HepG2 (cell line): ENCODE measurements around the gene KDM5A. TPM values are rescaled to one million over a fixed set of nuclear protein-coding genes. Genes with fewer than 3 reads are reported as not detected.

ENCODE experiments used
- ATAC-seq: fragments of 200-7000 bp; cut with Tn5 transposase; 3 replicates; pipeline ENCODE4 v1.9.1; 2020; ENCODE audit warnings: mild to moderate bottlenecking, moderate library complexity
- BruUV-seq: library from RNA; stranded (reverse); fragments of 400-500 nt; replicated peaks from 2 replicates; lab custom pipeline; 2021; lab: Mats Ljungman, UMichigan
- CTCF ChIA-PET: fragments of 300-600 bp; formaldehyde crosslinking; extraction: SDS; loops from one replicate; lab custom pipeline; 2021; ENCODE audit warnings: low total read pairs, inconsistent platforms, low intra/inter-chr PET ratio; lab: Yijun Ruan, JAX
- POLR2A ChIA-PET: fragments of 350-600 bp; sonication (Branson Sonifier 250); formaldehyde crosslinking; loops from one replicate; lab custom pipeline; 2020; ENCODE audit warnings: antibody characterized with exemption, inconsistent platforms; lab: Yijun Ruan, JAX
- DNase-seq: peaks from one replicate; pipeline ENCODE4 v3.0.0-alpha.2; 2015; ENCODE audit warnings: low spot score
- FAIRE-seq: peaks from 3 replicates; lab custom pipeline; 2011; peaks lifted over from hg19 to GRCh38; lab: Jason Lieb, UNC
- H2AFZ ChIP-seq: one replicate; pipeline ENCODE4 v1.6.1; 2011; ENCODE audit warnings: low read length, inconsistent platforms
- H3K27ac ChIP-seq: fragments of 300-600 bp; 3 replicates; pipeline ENCODE4 v1.8.0; 2011; ENCODE audit warnings: mixed run types, mild to moderate bottlenecking, mixed read lengths, low read length, inconsistent platforms; ENCODE audit not compliant: insufficient read depth; ENCODE audit errors: extremely low read length
- H3K27me3 ChIP-seq, 2 experiments: fragments of 200-600 bp in 1 of 2; 2 replicates in 1 of 2; 3 replicates in 1 of 2; pipeline versions ENCODE4 v1.6.0 to v1.8.0; 2011; ENCODE audit warnings: low read length in 2 of 2, mild to moderate bottlenecking in 2 of 2, moderate library complexity in 2 of 2, inconsistent platforms in 1 of 2; ENCODE audit not compliant: insufficient read depth in 2 of 2, control insufficient read depth in 1 of 2
- H3K36me3 ChIP-seq, 2 experiments: fragments of 200-600 bp in 1 of 2; replicated peaks in 1 of 2; 2 replicates in 1 of 2; 3 replicates in 1 of 2; pipeline versions ENCODE4 v1.5.1 to v1.8.0; 2011; ENCODE audit warnings: low read length in 2 of 2, inconsistent platforms in 1 of 2; ENCODE audit not compliant: insufficient read depth in 2 of 2, control insufficient read depth in 1 of 2
- H3K4me1 ChIP-seq: 2 replicates; pipeline ENCODE4 v1.5.1; 2012; ENCODE audit warnings: low read length, inconsistent platforms; ENCODE audit not compliant: insufficient read depth
- H3K4me2 ChIP-seq: 2 replicates; pipeline ENCODE4 v1.6.0; 2011; ENCODE audit warnings: low read depth, low read length, inconsistent platforms
- H3K4me3 ChIP-seq, 3 experiments: fragments of 200-600 bp in 1 of 3; sonication (generic), shearing (Covaris generic) in 1 of 3; replicated peaks in 1 of 3; 2 replicates each; pipeline ENCODE4 v1.5.1; 2011 to 2016; ENCODE audit warnings: low read length in 3 of 3, inconsistent platforms in 2 of 3, low read depth in 2 of 3, mild to moderate bottlenecking in 2 of 3, control low read depth in 1 of 3, mixed read lengths in 1 of 3; ENCODE audit not compliant: insufficient read depth in 1 of 3
- H3K79me2 ChIP-seq: one replicate; pipeline ENCODE4 v1.6.1; 2011; ENCODE audit warnings: low read length, inconsistent platforms; ENCODE audit not compliant: insufficient read depth
- H3K9ac ChIP-seq: 2 replicates; pipeline ENCODE4 v1.6.0; 2011; ENCODE audit warnings: mild to moderate bottlenecking, low read depth, low read length, inconsistent platforms; ENCODE audit not compliant: insufficient read depth
- H3K9me3 ChIP-seq: 2 replicates; pipeline ENCODE4 v1.5.1; 2012; ENCODE audit warnings: mild to moderate bottlenecking, low read length
- H4K20me1 ChIP-seq: 2 replicates; pipeline ENCODE4 v1.6.0; 2011; ENCODE audit warnings: inconsistent platforms, mild to moderate bottlenecking, low read length, moderate library complexity; ENCODE audit not compliant: insufficient read depth
- CEBPB ChIP-seq: IDR thresholded peaks from 2 replicates; pipeline ENCODE4 v1.6.1; 2011; ENCODE audit warnings: low read depth, low read length, improper control_type of control experiment, borderline replicate concordance
- CEBPG ChIP-seq: IDR thresholded peaks from 2 replicates; pipeline ENCODE4 v1.6.1; 2016
- HDAC6 ChIP-seq: fragments of 200-600 bp; sonication (generic); IDR thresholded peaks from 2 replicates; pipeline ENCODE4 v1.7.0; 2017; ENCODE audit warnings: mild to moderate bottlenecking, antibody characterized with exemption, low read length, low read depth
- KLF12 ChIP-seq: sonication (generic); formaldehyde crosslinking; IDR thresholded peaks from 2 replicates; pipeline ENCODE4 v1.4.0; 2020; ENCODE audit warnings: missing genetic modification reagents, borderline replicate concordance
- MXD4 ChIP-seq: IDR thresholded peaks from 2 replicates; pipeline ENCODE4 v1.6.1; 2016; ENCODE audit warnings: mild to moderate bottlenecking, missing biosample characterization, missing genetic modification reagents
- STAG1 ChIP-seq: sonication (generic); formaldehyde crosslinking; IDR thresholded peaks from 2 replicates; pipeline ENCODE4 v1.4.0; 2020; ENCODE audit warnings: missing genetic modification reagents
- TRIM24 ChIP-seq: sonication (generic); formaldehyde crosslinking; IDR thresholded peaks from 2 replicates; pipeline ENCODE4 v1.8.0; 2022; ENCODE audit warnings: mild to moderate bottlenecking, missing genetic modification reagents
- ZNF274 ChIP-seq: sonication (generic); formaldehyde crosslinking; IDR thresholded peaks from 2 replicates; pipeline ENCODE4 v1.5.1; 2020; ENCODE audit warnings: mild to moderate bottlenecking, missing genetic modification reagents
- ZNF350 ChIP-seq: sonication (generic); formaldehyde crosslinking; IDR thresholded peaks from 2 replicates; pipeline ENCODE4 v1.4.0; 2020; ENCODE audit warnings: mild to moderate bottlenecking, low read depth, missing genetic modification reagents, borderline replicate concordance
- whole genome bisulfite sequencing: methylation state at CpG from one replicate; pipeline ENCODE4 v1.1.6; 2017; ENCODE audit warnings: low lambda C conversion rate; 5-methylcytosine and 5-hydroxymethylcytosine counted together
- in situ Hi-C: cut with HindIII; loops from 2 replicates; pipeline ENCODE4 v1.10.0; 2017; ENCODE audit warnings: low pct_unique_long_range_greater_than_20kb; ENCODE audit not compliant: extremely low pct_ligation_motif_present
- intact Hi-C: fragments of 100-400 bp; cut with micrococcal nuclease; formaldehyde crosslinking; loops from one replicate; pipeline ENCODE4 v1.10.0; 2022; ENCODE audit not compliant: unreplicated experiment
- polyA plus RNA-seq, 8 experiments: library from polyadenylated mRNA; depleted of rRNA in 3 of 8; stranded (reverse) in 7 of 8; unstranded in 1 of 8; fragments of >200 nt; fragmentation: Illumina TruSeq in 4 of 8; extraction: Trizol in 4 of 8; gene quantifications; 2 replicates each; pipeline versions ENCODE4 v1.2.1 to v1.2.3, GENCODE V29; 2011 to 2016; ENCODE audit warnings: low read depth in 4 of 8, missing spikeins in 1 of 8, mixed read lengths in 1 of 8; ENCODE audit not compliant: insufficient read depth in 1 of 8
- total RNA-seq, 5 experiments: library from RNA; depleted of rRNA; stranded (reverse); fragments of >200 nt; fragmentation: Illumina TruSeq; extraction: Trizol; gene quantifications; 2 replicates each; pipeline ENCODE4 v1.2.3, GENCODE V29; 2016; ENCODE audit warnings: low read depth in 1 of 5
- TF ChIP-seq, protein P1 (sequence below): sonication (generic); formaldehyde crosslinking; IDR thresholded peaks from 2 replicates; pipeline ENCODE4 v1.5.0; 2020; ENCODE audit warnings: mild to moderate bottlenecking, missing genetic modification reagents, moderate library complexity
- TF ChIP-seq, protein P2 (sequence below): sonication (generic); formaldehyde crosslinking; IDR thresholded peaks from 2 replicates; pipeline ENCODE4 v1.5.1; 2020; ENCODE audit warnings: missing genetic modification reagents, mild to moderate bottlenecking, borderline replicate concordance

KDM5A gene
- total and polyA plus RNA-seq, 2 of the 13 experiments (the other 11 are each of a cell fraction or from before 2014, with no cell fraction given), result 12.0 to 29.2 TPM

DNA sequence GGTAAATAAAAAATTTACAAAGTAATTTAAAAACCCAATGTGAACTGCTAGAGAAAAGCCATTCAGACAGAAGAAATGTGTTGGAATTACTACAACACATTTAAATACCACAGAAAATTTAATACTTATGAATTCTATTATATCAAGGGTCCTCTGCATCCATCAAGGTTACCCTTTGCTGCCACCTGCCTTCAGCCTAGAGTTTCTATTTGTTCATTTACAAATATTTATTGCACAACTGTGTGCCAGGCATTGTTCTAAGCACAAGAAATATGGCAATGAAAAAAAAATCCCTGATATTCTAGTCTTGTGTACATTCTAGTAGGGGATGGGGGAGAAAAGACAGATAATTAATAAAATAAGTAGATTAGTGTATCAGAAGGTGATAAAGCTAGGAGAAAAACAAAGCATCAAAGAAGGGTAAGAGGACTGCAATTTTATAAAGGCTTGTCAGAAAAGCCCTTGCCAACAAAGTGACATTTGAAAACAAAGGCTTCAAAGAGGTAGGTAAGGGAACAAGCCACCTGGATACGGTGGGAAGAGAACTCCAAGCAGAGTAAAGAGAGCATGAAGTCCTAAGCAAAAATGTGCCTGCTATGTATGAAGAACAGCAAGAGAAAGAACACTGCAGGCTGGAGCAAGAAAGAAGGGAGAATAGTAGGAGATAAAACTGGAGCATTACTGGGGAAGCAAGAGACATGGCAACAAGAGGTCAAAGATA is 67.4 kb downstream of the KDM5A start:
- intact Hi-C loops, result no loop called here
- FAIRE-seq, result no peak

More for the DNA sequence above, 67.4 kb downstream of the KDM5A start:
- Histone ChIP-seq H3K79me2 (no peaks in the 10 kb centered on the region), H3K36me3 (peaks cover 28 to 79% of the 10 kb centered on the region in 2 experiments), H3K4me3 (no peak overlapping the region), H3K27me3 (no peaks in the 10 kb centered on the region), H4K20me1 (no peaks in the 10 kb centered on the region), H3K9me3 (no peaks in the 10 kb centered on the region), H3K4me1 (no peaks in the 10 kb centered on the region), H2AFZ (no peak overlapping the region), H3K4me2 (no peak overlapping the region), H3K27ac (no peak overlapping the region)
- BruUV-seq, result no TSS peak
- in situ Hi-C loops, result no loop called here
- 86% methylated on average over 1 of the region's 1 CpG for WGBS
- POLR2A ChIA-PET, result no interaction called here
- no peak for ATAC-seq
- DNase-seq, result peak; percentile 30
- TF ChIP-seq TRIM24 (no peak), ZNF274 (CRISPR knock-in tag) (no peak), CEBPB (peak; percentile 82), HDAC6 (no peak), KLF12 (CRISPR knock-in tag) (no peak), MXD4 (no peak), ZNF350 (CRISPR knock-in tag) (no peak), CEBPG (CRISPR knock-in tag) (peak; percentile 59), STAG1 (CRISPR knock-in tag) (peak; percentile 16; the same call in 1 of the 2 replicates)
- TF ChIP-seq, protein P1, sequence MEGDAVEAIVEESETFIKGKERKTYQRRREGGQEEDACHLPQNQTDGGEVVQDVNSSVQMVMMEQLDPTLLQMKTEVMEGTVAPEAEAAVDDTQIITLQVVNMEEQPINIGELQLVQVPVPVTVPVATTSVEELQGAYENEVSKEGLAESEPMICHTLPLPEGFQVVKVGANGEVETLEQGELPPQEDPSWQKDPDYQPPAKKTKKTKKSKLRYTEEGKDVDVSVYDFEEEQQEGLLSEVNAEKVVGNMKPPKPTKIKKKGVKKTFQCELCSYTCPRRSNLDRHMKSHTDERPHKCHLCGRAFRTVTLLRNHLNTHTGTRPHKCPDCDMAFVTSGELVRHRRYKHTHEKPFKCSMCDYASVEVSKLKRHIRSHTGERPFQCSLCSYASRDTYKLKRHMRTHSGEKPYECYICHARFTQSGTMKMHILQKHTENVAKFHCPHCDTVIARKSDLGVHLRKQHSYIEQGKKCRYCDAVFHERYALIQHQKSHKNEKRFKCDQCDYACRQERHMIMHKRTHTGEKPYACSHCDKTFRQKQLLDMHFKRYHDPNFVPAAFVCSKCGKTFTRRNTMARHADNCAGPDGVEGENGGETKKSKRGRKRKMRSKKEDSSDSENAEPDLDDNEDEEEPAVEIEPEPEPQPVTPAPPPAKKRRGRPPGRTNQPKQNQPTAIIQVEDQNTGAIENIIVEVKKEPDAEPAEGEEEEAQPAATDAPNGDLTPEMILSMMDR (CRISPR knock-in tag), result peak; percentile 27; the same call in 1 of the 2 replicates
- TF ChIP-seq, protein P2, sequence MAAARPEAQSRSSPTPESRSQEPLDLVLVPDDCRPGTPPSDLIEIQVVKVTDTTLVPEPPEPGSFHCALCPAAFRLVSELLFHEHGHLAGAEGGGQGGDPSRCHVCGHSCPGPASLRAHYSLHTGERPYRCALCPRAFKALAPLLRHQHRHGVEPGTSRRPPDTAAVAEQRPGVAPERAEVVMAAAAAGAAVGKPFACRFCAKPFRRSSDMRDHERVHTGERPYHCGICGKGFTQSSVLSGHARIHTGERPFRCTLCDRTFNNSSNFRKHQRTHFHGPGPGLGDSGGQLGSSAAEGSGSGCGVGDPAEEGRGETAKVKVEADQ, result no peak
- TF ChIP-seq, all 625 proteins: peak for 4
- H3K9ac ChIP-seq, result no peak overlapping the region
- CTCF ChIA-PET, result no interaction called here
